T-helper 2 cell treated with Interferon-gamma antibody and Interleukin-4, amounts not matched to agents 100 ng/mL and 5 ng/mL, for 36 hours (primary cell): ENCODE results near the gene SGMS1. TPM values are rescaled to one million over a fixed set of nuclear protein-coding genes. Genes with fewer than 3 reads are reported as not detected.
"Not testable (repeated sequence)": the region's sequence is repeated elsewhere in the genome, so short reads cannot be mapped to it uniquely, and the experiment has no call there.

Source experiments
- intact Hi-C: fragments of 100-400 bp; cut with micrococcal nuclease; formaldehyde crosslinking; loops from one replicate; pipeline ENCODE4 v1.15.1; 2023
- total RNA-seq: library from RNA; stranded (reverse); gene quantifications from 2 replicates; pipeline ENCODE4 v1.2.3, GENCODE V29; 2022

The SGMS1 gene
- total RNA-seq, result 22.9 and 24.1 TPM in 2 replicates

GRCh38 chr10:50623663-50624412, at the start of gene SGMS1:
TSS of gene SGMS1 (minus strand) at chr10:50623956. CDS start at chr10:50344114, 279,842 bp downstream.
- intact Hi-C loops, result loop anchor here (1.0 to 10.0 kb wide), 7 partner anchors 12 to 1085 kb away; partner anchors contain the start of genes ASAH2B, ERCC6 and WASHC2A

GRCh38 chr10:50672152-50672551, 48.4 kb upstream of the SGMS1 start:
- intact Hi-C loops, result not testable (repeated sequence)

- intact Hi-C loops, result not testable (repeated sequence)
Observed at GRCh38 chr10:50671645-50672044, 47.9 kb upstream of the SGMS1 start.

- intact Hi-C loops, result not testable (repeated sequence)
Observed at GRCh38 chr10:50669957-50670356, 46.2 kb upstream of the SGMS1 start.

GRCh38 chr10:50667353-50667752, 43.6 kb upstream of the SGMS1 start:
- intact Hi-C loops, result not testable (repeated sequence)

- intact Hi-C loops, result not testable (repeated sequence)
Observed at GRCh38 chr10:50662420-50662819, 38.7 kb upstream of the SGMS1 start.

- intact Hi-C loops, result not testable (repeated sequence)
Observed at GRCh38 chr10:50661563-50661962, 37.8 kb upstream of the SGMS1 start.

GRCh38 chr10:50659865-50660730, 36.3 kb upstream of the SGMS1 start:
- intact Hi-C loops, result not testable (repeated sequence)

- intact Hi-C loops, result not testable (repeated sequence)
Observed at GRCh38 chr10:50659016-50659864, 35.5 kb upstream of the SGMS1 start.

GRCh38 chr10:50658165-50658564, 34.4 kb upstream of the SGMS1 start:
- intact Hi-C loops, result no loop called here

GRCh38 chr10:50653758-50654157, 30.0 kb upstream of the SGMS1 start:
- intact Hi-C loops, result loop anchor here (2.0 kb wide), 1 partner anchor 17 kb away; no protein-coding TSS in a partner anchor

GRCh38 chr10:50653142-50653541, 29.4 kb upstream of the SGMS1 start:
- intact Hi-C loops, result loop anchor here (2.0 kb wide), 1 partner anchor 16 kb away; no protein-coding TSS in a partner anchor

GRCh38 chr10:50651808-50652207, 28.1 kb upstream of the SGMS1 start:
- intact Hi-C loops, result loop anchor here (2.0 kb wide), 1 partner anchor 15 kb away; no protein-coding TSS in a partner anchor

GRCh38 chr10:50650481-50650880, 26.7 kb upstream of the SGMS1 start:
- intact Hi-C loops, result no loop called here

GRCh38 chr10:50648935-50649227, 25.1 kb upstream of the SGMS1 start:
- intact Hi-C loops, result no loop called here

GRCh38 chr10:50648089-50648934, 24.6 kb upstream of the SGMS1 start:
- intact Hi-C loops, result no loop called here

- intact Hi-C loops, result not testable (repeated sequence)
Observed at GRCh38 chr10:50647350-50647749, 23.6 kb upstream of the SGMS1 start.

- intact Hi-C loops, result no loop called here
Observed at GRCh38 chr10:50645236-50645635, 21.5 kb upstream of the SGMS1 start.

- intact Hi-C loops, result no loop called here
Observed at GRCh38 chr10:50641626-50642025, 17.9 kb upstream of the SGMS1 start.

- intact Hi-C loops, result no loop called here
Observed at GRCh38 chr10:50640238-50640637, 16.5 kb upstream of the SGMS1 start.
